Measurements from ENCODE around the gene DPM3. TPM values are rescaled to one million over a fixed set of nuclear protein-coding genes. Genes with fewer than 3 reads are reported as not detected.

DPM3 gene
- total and polyA plus RNA-seq, 2 of the 13 experiments (the other 11 are each of a cell fraction or from before 2014, with no cell fraction given) = 23.2 to 53.4 TPM

DNA sequence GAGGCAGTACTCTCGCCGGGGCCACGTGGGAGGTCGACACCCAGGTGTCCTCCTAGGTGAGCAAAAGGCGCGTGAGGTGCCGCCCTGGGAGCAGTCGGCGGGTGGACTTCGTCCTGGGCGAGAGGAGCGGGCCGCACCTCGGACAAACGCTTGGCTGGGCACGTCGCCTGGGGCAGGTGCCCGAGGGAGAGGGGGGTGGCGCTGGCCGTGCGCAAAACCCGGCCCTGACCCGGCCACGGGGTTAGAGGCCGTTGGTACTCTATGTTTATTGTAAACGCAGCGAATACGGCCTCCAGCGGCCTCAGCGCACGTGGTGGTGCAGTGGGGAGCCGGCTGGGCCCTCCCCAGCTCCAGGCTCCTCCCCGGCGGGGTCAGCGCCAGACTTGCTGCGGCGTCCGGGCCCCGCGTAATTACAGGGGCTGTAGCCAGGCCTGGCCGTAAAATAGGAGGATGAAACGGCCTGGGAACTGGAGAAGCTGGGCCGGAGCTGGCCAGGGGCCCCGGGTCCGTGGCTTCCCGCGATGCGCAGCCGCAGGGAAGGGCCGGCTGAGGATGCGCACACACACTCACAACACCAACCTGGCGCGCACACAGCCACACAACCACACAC, 14.3 kb downstream of the DPM3 start (continued):
- peak; percentile 92 for TF ChIP-seq FOXA3 (CRISPR knock-in tag; IDR thresholded peaks at IDR 0.05)
- TF ChIP-seq NAIF1 (CRISPR knock-in tag; IDR thresholded peaks at IDR 0.05; ENCODE audit: borderline replicate concordance) = peak; percentile 94
- peak; percentile 91; the same call in 1 of the 2 replicates for TF ChIP-seq ZNF232 (CRISPR knock-in tag; IDR thresholded peaks at IDR 0.05; ENCODE audit: borderline replicate concordance)
- TF ChIP-seq ZNF460 (CRISPR knock-in tag; IDR thresholded peaks at IDR 0.05; ENCODE audit: borderline replicate concordance) = peak; percentile 65; the same call in 1 of the 2 replicates
- no peak; the same call in 1 of the 2 replicates for TF ChIP-seq CREB3 (CRISPR knock-in tag; IDR thresholded peaks at IDR 0.05)
- peak; percentile 87 for TF ChIP-seq ZNF691 (CRISPR knock-in tag; IDR thresholded peaks at IDR 0.05; ENCODE audit: borderline replicate concordance, low read depth)
- no peak for TF ChIP-seq GLI4 (CRISPR knock-in tag; IDR thresholded peaks at IDR 0.05; ENCODE audit: borderline replicate concordance)
- peak; percentile 54 for TF ChIP-seq USF2 (IDR thresholded peaks at IDR 0.05; ENCODE audit: low read depth, low read length)
- TF ChIP-seq USF2 (CRISPR knock-in tag; IDR thresholded peaks at IDR 0.05; ENCODE audit: borderline replicate concordance) = peak; percentile 82; the same call in 1 of the 2 replicates
- no peak for TF ChIP-seq SUZ12 (IDR thresholded peaks at IDR 0.05; ENCODE audit: low read depth, low read length)
- TF ChIP-seq ZNF563 (CRISPR knock-in tag; IDR thresholded peaks at IDR 0.05) = peak; percentile 89; the same call in 1 of the 2 replicates
- TF ChIP-seq SMAD3 (CRISPR knock-in tag; IDR thresholded peaks at IDR 0.05) = peak; percentile 98
- TF ChIP-seq KLF11 (CRISPR knock-in tag; IDR thresholded peaks at IDR 0.05) = peak; percentile 93
- TF ChIP-seq GTF2F1 (IDR thresholded peaks at IDR 0.05; ENCODE audit: low read length) = no peak
- peak; percentile 82 for TF ChIP-seq FOXJ3 (CRISPR knock-in tag; IDR thresholded peaks at IDR 0.05; ENCODE audit: borderline replicate concordance)
- no peak for TF ChIP-seq ATF7 (IDR thresholded peaks at IDR 0.05)
- peak; percentile 86 for TF ChIP-seq ATF7 (CRISPR knock-in tag; IDR thresholded peaks at IDR 0.05)
- TF ChIP-seq ZNF230 (CRISPR knock-in tag; IDR thresholded peaks at IDR 0.05) = peak; percentile 44; the same call in 1 of the 2 replicates
- TF ChIP-seq, protein P1, sequence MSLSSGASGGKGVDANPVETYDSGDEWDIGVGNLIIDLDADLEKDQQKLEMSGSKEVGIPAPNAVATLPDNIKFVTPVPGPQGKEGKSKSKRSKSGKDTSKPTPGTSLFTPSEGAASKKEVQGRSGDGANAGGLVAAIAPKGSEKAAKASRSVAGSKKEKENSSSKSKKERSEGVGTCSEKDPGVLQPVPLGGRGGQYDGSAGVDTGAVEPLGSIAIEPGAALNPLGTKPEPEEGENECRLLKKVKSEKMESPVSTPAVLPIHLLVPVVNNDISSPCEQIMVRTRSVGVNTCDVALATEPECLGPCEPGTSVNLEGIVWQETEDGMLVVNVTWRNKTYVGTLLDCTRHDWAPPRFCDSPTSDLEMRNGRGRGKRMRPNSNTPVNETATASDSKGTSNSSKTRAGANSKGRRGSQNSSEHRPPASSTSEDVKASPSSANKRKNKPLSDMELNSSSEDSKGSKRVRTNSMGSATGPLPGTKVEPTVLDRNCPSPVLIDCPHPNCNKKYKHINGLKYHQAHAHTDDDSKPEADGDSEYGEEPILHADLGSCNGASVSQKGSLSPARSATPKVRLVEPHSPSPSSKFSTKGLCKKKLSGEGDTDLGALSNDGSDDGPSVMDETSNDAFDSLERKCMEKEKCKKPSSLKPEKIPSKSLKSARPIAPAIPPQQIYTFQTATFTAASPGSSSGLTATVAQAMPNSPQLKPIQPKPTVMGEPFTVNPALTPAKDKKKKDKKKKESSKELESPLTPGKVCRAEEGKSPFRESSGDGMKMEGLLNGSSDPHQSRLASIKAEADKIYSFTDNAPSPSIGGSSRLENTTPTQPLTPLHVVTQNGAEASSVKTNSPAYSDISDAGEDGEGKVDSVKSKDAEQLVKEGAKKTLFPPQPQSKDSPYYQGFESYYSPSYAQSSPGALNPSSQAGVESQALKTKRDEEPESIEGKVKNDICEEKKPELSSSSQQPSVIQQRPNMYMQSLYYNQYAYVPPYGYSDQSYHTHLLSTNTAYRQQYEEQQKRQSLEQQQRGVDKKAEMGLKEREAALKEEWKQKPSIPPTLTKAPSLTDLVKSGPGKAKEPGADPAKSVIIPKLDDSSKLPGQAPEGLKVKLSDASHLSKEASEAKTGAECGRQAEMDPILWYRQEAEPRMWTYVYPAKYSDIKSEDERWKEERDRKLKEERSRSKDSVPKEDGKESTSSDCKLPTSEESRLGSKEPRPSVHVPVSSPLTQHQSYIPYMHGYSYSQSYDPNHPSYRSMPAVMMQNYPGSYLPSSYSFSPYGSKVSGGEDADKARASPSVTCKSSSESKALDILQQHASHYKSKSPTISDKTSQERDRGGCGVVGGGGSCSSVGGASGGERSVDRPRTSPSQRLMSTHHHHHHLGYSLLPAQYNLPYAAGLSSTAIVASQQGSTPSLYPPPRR (CRISPR knock-in tag; IDR thresholded peaks at IDR 0.05; ENCODE audit: borderline replicate concordance) = peak; percentile 98
- TF ChIP-seq, protein P2, sequence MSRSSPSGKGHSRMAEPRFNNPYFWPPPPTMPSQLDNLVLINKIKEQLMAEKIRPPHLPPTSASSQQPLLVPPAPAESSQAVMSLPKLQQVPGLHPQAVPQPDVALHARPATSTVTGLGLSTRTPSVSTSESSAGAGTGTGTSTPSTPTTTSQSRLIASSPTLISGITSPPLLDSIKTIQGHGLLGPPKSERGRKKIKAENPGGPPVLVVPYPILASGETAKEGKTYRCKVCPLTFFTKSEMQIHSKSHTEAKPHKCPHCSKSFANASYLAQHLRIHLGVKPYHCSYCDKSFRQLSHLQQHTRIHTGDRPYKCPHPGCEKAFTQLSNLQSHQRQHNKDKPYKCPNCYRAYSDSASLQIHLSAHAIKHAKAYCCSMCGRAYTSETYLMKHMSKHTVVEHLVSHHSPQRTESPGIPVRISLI (CRISPR knock-in tag; IDR thresholded peaks at IDR 0.05; ENCODE audit: borderline replicate concordance) = peak; percentile 68; the same call in 1 of the 2 replicates
